Caco-2 (cell line): Measurements from ENCODE around the gene NMNAT2. TPM values are rescaled to one million over a fixed set of nuclear protein-coding genes. Genes with fewer than 3 reads are reported as not detected.

ENCODE experiments used
- BruUV-seq: library from RNA; stranded (reverse); fragments of 400-500 nt; replicated peaks from 2 replicates; lab custom pipeline; 2021; lab: Mats Ljungman, UMichigan
- CTCF ChIA-PET: fragments of 300-600 bp; sonication (Branson Sonifier 250); formaldehyde crosslinking; loops from one replicate; lab custom pipeline; 2022; ENCODE audit warnings: antibody characterized with exemption; lab: Charles Lee
- POLR2A ChIA-PET: fragments of 300-600 bp; sonication (Branson Sonifier 250); formaldehyde crosslinking; loops from one replicate; lab custom pipeline; 2022; ENCODE audit warnings: antibody characterized with exemption; lab: Charles Lee
- DNase-seq, 2 experiments: peaks; one replicate each; pipeline versions ENCODE4 v3.0.0 to v3.0.0-alpha.2; 2020 to 2022
- H3K27me3 ChIP-seq: replicated peaks from 2 replicates; pipeline ENCODE4 v1.6.0; 2011; ENCODE audit warnings: low read length; ENCODE audit not compliant: control insufficient read depth, insufficient read depth
- H3K36me3 ChIP-seq: 2 replicates; pipeline ENCODE4 v1.5.1; 2011; ENCODE audit warnings: low read length; ENCODE audit not compliant: control insufficient read depth, insufficient read depth
- H3K4me1 ChIP-seq: fragments of 250-450 bp; sonication (Bioruptor Pico); 2 replicates; pipeline ENCODE4 v1.5.1; 2020; ENCODE audit warnings: mild to moderate bottlenecking
- H3K4me3 ChIP-seq: 2 replicates; pipeline ENCODE4 v1.5.1; 2011; ENCODE audit warnings: low read depth, mild to moderate bottlenecking, control low read depth, low read length
- H3K9me3 ChIP-seq: fragments of 250-450 bp; sonication (Bioruptor Pico); 2 replicates; pipeline ENCODE4 v1.5.1; 2020; ENCODE audit warnings: mild to moderate bottlenecking, moderate library complexity
- H3K27ac Mint-ChIP-seq: one replicate; pipeline ENCODE4 v1.8.0; 2022; ENCODE audit warnings: mixed read lengths; ENCODE audit not compliant: unreplicated experiment
- H3K27me3 Mint-ChIP-seq: one replicate; pipeline ENCODE4 v1.8.0; 2022; ENCODE audit warnings: mixed read lengths; ENCODE audit not compliant: insufficient read depth, unreplicated experiment
- H3K36me3 Mint-ChIP-seq: one replicate; pipeline ENCODE4 v1.8.0; 2022; ENCODE audit warnings: mild to moderate bottlenecking, mixed read lengths; ENCODE audit not compliant: insufficient read depth, unreplicated experiment
- H3K4me1 Mint-ChIP-seq: one replicate; pipeline ENCODE4 v1.8.0; 2022; ENCODE audit warnings: low read depth, mixed read lengths; ENCODE audit not compliant: unreplicated experiment
- H3K4me3 Mint-ChIP-seq: one replicate; pipeline ENCODE4 v1.8.0; 2022; ENCODE audit warnings: mild to moderate bottlenecking, moderate library complexity, mixed read lengths; ENCODE audit not compliant: unreplicated experiment
- H3K9me3 Mint-ChIP-seq: one replicate; pipeline ENCODE4 v1.8.0; 2022; ENCODE audit warnings: mixed read lengths; ENCODE audit not compliant: unreplicated experiment
- intact Hi-C: fragments of 100-400 bp; cut with micrococcal nuclease; formaldehyde crosslinking; loops from one replicate; pipeline ENCODE4 v1.10.0; 2022; ENCODE audit not compliant: unreplicated experiment
- total RNA-seq: library from RNA; stranded (reverse); gene quantifications from 2 replicates; pipeline ENCODE4 v1.2.3, GENCODE V29; 2022
- TF ChIP-seq, protein P1 (sequence below), 2 experiments: fragments of 200-600 bp in 1 of 2; IDR thresholded peaks; 1 replicate in 1 of 2; 2 replicates in 1 of 2; pipeline versions ENCODE4 v1.5.1 to v1.8.0; 2011 to 2022; ENCODE audit warnings: antibody characterized with exemption in 1 of 2, control low read depth in 1 of 2, inconsistent platforms in 1 of 2, low read depth in 1 of 2, low read length in 1 of 2, mild to moderate bottlenecking in 1 of 2, moderate library complexity in 1 of 2; ENCODE audit not compliant: insufficient read depth in 1 of 2, severe bottlenecking in 1 of 2, unreplicated experiment in 1 of 2

The NMNAT2 gene
- total RNA-seq, 1 experiment from 2014 or later, result 16.4 TPM

DNA sequence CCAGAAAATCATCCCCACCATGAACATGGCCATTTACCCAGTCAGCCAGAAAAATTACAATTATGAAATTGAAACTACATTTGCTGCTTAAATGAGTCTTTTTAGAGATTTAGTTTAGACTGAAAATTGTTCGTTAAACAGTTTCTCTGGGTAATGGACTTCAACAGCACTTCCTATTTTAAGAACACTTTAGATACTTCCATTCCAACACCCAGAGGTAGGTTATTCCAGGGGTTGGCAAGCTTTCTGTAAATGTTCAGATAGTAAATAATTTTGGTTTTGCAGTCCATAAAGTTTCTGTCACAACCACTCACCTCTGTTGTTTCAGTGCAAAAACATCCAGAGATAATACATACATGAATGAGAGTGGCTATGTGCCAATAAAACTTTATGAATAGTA is 10.2 kb downstream of the NMNAT2 start:
- Mint-ChIP-seq H3K27ac (no peak overlapping the region), H3K27me3 (no peaks in the 10 kb centered on the region), H3K4me3 (no peak overlapping the region), H3K4me1 (peaks cover 7% of the 10 kb centered on the region), H3K36me3 (no peaks in the 10 kb centered on the region), H3K9me3 (no peaks in the 10 kb centered on the region)
- DNase-seq, result no peak
- Histone ChIP-seq H3K36me3 (no peaks in the 10 kb centered on the region), H3K4me3 (no peak overlapping the region), H3K27me3 (no peaks in the 10 kb centered on the region), H3K9me3 (no peaks in the 10 kb centered on the region), H3K4me1 (0 out of 2 replicates have a peak, but pooled peaks cover 4% of the 10 kb centered on the region)
- intact Hi-C loops, result no loop called here
- CTCF ChIA-PET, result no interaction called here
- no TSS peak for BruUV-seq
- TF ChIP-seq, protein P1, sequence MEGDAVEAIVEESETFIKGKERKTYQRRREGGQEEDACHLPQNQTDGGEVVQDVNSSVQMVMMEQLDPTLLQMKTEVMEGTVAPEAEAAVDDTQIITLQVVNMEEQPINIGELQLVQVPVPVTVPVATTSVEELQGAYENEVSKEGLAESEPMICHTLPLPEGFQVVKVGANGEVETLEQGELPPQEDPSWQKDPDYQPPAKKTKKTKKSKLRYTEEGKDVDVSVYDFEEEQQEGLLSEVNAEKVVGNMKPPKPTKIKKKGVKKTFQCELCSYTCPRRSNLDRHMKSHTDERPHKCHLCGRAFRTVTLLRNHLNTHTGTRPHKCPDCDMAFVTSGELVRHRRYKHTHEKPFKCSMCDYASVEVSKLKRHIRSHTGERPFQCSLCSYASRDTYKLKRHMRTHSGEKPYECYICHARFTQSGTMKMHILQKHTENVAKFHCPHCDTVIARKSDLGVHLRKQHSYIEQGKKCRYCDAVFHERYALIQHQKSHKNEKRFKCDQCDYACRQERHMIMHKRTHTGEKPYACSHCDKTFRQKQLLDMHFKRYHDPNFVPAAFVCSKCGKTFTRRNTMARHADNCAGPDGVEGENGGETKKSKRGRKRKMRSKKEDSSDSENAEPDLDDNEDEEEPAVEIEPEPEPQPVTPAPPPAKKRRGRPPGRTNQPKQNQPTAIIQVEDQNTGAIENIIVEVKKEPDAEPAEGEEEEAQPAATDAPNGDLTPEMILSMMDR (IDR thresholded peaks at IDR 0.05; ENCODE audit: insufficient read depth in 1 of 2, low read depth in 1 of 2, low read length in 1 of 2, severe bottlenecking in 1 of 2, unreplicated experiment in 1 of 2), result no peak
- POLR2A ChIA-PET, result no interaction called here

DNA sequence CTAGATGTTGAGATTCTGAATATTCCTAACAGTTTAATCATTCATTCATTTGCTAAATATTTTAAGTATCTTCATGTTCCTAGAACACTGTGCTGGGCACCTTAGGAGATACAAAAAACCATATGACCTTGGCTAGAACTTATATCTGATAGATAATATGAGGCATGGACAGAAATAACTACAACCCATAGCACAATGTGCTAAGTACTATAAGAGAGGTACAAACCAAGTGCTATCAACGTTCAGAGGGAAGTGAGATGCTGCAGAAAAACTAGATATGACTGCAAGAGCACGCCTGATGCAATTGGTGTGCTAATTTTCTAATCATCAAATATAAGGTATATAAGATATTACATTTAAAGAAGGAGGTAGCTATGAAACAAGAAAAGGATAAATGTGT is 10.7 kb downstream of the NMNAT2 start:
- DNase-seq, result no peak
- ChIA-PET POLR2A (no interaction called here), CTCF (no interaction called here)
- no peak overlapping the region for H3K27ac Mint-ChIP-seq
- Histone ChIP-seq H3K27me3 (no peaks in the 10 kb centered on the region), H3K36me3 (no peaks in the 10 kb centered on the region), H3K4me3 (no peak overlapping the region), H3K4me1 (0 out of 2 replicates have a peak, but pooled peaks cover 4% of the 10 kb centered on the region), H3K9me3 (no peaks in the 10 kb centered on the region)
- H3K9me3 Mint-ChIP-seq, result no peaks in the 10 kb centered on the region
- H3K27me3 Mint-ChIP-seq, result no peaks in the 10 kb centered on the region
- no peak overlapping the region for H3K4me3 Mint-ChIP-seq
- H3K36me3 Mint-ChIP-seq, result no peaks in the 10 kb centered on the region
- H3K4me1 Mint-ChIP-seq, result peaks cover 9% of the 10 kb centered on the region
- TF ChIP-seq, protein P1 (IDR thresholded peaks at IDR 0.05; ENCODE audit: insufficient read depth in 1 of 2, low read depth in 1 of 2, low read length in 1 of 2, severe bottlenecking in 1 of 2, unreplicated experiment in 1 of 2), result no peak
- BruUV-seq, result no TSS peak
- intact Hi-C loops, result no loop called here

DNA sequence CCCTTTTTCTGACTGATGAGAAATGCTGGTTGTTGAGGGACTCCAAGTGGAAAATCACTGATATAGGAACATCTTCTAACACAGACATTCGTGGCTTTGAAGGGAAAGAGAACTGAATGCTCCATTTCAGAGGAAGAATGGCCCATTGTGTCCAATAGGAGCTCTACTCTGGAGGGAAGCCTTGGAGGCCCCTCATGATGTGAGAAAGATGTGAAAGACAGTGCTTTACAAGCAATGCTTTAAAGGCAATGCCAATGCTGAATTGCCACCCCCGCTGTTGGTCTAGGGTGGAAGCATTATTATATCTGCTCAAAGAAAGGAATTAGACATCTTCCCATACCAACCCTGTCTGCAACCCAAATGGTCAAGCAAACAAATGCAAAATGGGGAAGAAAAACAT is 13.7 kb downstream of the NMNAT2 start:
- H3K9me3 ChIP-seq, result no peaks in the 10 kb centered on the region
- TF ChIP-seq, protein P1 (IDR thresholded peaks at IDR 0.05; ENCODE audit: insufficient read depth in 1 of 2, low read depth in 1 of 2, low read length in 1 of 2, severe bottlenecking in 1 of 2, unreplicated experiment in 1 of 2), result no peak
- H3K4me3 ChIP-seq, result no peak overlapping the region
- Mint-ChIP-seq H3K4me1 (peaks cover 9% of the 10 kb centered on the region), H3K27me3 (no peaks in the 10 kb centered on the region), H3K27ac (no peak overlapping the region), H3K36me3 (no peaks in the 10 kb centered on the region), H3K9me3 (no peaks in the 10 kb centered on the region), H3K4me3 (no peak overlapping the region)
- BruUV-seq, result no TSS peak
- DNase-seq, result no peak
- POLR2A ChIA-PET, result no interaction called here
- no peaks in the 10 kb centered on the region for H3K27me3 ChIP-seq
- intact Hi-C loops, result no loop called here
- no peaks in the 10 kb centered on the region for H3K36me3 ChIP-seq
- CTCF ChIA-PET, result no interaction called here
- H3K4me1 ChIP-seq, result 0 out of 2 replicates have a peak, but pooled peaks cover 4% of the 10 kb centered on the region
